NCI-H187 treated with DMSO at 0.1 percent for 48 hours (cell line): ENCODE data around the gene ZNF385B.
"Not testable (repeated sequence)": the region's sequence is repeated elsewhere in the genome, so short reads cannot be mapped to it uniquely, and the experiment has no call there.

Experiments used
- DNase-seq: peaks from one replicate; lab custom pipeline; 2025; lab: John Stamatoyannopoulos, UW

ZNF385B gene

DNA sequence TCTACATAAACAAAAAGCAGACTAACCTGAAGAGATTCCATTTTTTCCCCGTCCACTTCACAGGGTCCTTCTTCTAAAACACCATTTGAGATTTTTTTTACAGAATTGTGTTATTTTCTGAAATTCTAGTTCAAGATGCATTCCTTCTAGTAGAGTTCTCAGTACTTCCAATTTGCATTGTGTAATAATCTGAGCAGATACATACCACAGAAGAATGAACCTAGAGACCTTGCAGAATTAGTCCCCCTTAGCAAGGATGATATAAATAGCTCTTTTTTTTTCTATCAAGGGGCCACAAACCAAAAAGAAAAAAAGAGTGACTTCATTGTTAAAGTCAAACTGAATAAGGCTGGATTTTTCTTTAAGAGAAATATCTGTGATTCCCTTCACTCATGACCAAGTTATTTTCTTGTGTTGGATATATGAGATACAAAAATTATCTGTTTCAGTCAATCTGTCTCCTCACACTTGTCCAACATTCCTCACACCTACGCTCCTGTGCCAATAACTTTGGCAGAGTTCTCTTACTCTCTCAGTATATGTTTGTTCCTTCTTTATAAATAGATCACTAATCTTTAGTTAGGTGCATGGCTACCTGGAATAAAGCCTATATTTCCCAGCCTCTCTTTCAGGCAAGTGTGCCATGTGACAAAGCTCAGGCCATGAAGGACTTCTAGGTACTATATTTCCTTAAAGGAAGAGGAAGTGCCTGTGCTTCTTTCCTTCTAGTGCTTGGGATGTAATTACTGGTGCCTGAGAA lies 183.5 kb downstream of the ZNF385B start:
- DNase-seq: no peak

DNA sequence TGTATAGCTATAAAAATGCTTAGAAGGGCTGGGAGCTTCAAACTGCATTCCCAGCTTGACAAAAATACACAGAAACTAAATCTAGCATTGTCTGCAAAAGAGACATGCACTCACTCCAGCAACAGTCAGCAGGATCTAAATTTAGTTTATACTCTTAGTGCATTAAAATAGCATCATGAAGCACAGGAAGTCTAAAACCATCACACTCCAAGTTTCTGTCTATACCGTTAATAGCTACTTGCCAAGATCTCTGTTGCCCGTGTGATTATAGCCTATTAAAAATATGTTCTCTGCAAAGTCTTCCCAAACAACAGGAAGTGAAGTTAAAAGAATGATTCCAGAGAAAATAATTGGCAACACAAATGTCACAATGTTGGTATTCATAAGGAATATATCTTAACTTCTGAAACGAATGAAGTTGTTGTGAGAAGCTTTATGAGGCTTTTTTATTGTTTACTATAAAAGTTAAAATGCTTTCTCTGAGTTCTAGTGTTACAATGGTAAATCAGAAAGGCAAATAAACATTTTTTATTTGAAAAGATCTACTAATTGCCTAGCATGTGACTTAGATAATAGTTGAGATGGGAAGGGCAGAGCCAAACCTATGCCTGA lies 184.2 kb downstream of the ZNF385B start:
- DNase-seq: no peak

DNA sequence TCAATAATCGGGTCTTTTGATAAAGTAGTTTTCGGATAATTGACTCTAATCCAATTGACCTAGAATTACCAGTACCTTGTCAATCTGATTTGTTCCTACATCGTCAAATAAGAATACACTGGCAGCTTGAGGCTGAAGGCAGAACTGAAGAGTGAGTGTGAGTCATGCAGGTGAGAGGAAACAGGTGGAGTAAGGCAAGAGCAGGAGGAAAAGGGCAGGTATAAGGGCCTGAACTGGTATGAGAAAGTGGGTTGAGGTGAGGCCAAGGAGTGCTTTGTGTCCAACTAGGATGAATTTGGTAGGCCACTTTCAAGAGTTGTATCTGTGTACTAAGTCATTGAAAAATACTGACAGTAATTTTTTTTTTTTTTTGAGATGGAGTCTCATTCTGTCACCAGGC lies 186.0 kb downstream of the ZNF385B start:
- no peak for DNase-seq

DNA sequence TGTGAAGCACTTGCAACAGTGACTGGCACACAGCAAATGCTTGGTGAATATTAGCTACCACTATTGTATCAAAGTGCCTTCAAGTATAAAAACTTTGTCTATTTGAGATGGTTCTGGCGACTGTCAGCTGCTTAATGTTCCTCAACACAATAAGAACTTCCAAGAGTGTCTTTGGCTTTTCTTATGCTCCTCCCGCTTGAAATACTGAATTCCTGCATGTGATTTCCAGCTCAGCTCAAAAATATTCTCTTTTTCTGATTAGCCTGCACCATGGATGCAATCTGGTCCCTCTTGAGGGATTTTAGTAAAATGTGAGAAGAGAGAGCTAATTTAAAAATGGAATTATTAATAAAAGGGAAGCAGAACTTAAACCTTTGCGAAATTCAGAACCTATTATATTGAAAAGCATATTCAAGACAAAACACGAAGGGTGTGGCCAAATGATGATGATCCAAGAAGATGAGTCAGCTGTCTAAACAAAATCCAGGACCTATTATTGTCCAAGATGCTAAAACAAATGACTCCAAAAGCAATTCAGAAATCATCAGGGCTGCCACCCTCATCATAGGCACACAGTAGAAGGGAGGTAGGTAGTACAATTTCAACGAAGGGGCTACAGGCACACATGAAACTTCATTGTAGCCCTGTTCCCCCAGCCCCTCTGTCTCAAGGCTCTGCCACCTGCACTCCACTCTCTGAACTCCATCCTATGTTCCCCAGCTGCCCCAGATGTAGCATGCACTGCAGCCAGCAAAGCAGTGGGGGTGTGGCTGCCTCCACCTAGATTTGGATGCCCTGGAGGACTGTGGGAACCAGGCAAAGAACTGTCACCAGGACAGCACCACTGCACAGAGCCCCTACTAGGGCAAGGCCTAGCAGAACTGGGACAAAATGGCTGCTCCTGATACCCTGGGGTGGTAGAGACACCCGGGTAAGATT lies 190.1 kb downstream of the ZNF385B start:
- no peak for DNase-seq

DNA sequence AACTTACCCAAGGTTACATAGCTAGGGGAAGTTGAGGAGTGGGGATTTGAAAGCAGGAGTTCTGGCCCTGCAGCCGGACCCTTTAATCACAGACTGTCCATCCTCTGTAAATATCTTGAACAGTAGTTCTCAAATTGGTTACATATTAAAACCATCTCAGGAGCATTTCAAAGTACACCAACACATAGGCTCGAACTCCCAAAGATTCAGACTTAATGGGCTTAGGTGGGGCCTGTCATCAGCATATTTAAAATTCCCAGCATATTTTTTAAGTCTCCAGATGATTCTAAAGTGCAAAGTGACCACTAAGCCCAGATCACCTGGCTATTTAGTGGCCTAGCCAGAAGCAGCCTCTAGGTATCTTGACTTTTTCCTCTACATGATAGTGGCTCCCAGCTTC lies 192.2 kb downstream of the ZNF385B start:
- DNase-seq: no peak

DNA sequence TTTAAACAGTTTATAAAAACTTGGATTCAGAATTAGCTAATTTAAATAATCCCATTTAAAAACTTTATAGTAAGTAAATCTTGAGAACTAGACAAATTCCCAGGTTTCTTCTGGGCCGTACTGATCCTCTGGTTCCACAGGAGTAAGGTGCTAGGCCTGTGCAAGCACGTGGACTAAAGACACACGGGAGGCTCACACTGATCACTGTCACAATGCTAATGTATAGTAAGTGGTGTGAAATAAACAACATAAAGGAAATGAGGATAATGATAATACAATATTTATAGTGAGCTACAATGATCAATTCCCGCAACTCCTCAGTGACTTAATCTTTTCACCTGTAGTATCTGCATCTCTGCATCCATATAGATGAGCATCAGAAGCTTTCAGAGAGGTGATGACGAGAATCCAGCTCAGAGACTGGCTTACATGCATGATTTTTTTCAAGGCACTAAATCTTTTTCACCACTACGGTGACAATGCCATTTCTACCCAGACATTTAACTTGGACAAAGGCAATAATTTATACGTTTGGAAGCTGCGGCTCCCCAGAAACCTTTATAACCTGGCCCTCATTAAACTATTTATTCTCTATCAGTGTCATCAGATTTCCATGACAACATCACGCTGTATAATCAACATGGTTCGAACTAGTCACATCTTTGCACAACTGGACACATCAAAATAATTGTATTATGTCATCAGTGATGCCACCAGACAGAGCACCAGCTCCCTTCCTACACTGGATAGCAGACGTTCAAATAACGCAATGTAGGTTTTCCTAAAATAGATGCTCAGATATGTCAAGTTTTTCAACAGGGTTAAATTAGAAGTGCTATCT lies 196.2 kb downstream of the ZNF385B start:
- no peak for DNase-seq

DNA sequence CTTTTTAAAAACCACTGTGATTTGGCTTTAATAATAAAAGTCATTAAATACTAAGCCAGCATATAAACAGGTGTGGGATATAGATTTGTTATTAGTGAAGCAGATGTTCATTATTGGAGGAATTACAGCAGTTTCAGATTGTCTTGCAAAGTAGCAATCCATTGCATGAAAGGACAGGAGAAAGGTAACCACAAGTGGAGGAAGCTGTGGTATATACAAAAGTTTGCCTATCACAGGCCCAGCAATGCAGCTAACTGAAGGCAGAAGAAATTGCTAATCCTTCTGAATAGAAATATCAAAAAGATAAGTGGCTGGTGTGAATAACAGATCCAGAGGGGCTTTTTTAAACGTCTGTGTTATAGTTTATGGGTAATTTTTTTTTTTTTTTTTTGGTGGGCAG lies 199.4 kb downstream of the ZNF385B start:
- DNase-seq: no peak

DNA sequence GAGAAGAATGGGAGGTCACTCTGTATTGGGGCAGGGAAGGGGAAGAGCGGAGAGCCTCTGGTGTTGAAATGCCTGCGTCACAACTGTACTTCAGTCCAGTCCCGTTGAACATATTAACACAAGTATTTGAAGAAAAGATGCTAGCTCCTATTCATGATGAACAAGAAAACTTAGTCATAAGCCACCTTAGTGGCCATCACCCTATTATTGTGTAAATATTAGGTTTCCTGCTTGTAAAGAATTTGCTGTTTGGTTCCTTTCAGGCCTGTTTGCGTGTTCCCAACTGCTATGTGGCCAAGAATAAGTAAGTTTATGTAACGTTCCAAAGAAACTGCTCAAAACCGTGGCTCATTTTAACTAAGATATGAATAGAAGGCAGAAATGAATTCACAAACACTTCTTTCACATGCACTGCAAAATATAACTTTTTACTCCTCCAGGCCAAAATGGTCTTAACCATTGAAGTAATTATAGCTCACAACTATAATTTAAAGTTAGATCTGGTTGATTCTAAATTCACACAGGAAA lies 204.3 kb downstream of the ZNF385B start:
- no peak for DNase-seq

DNA sequence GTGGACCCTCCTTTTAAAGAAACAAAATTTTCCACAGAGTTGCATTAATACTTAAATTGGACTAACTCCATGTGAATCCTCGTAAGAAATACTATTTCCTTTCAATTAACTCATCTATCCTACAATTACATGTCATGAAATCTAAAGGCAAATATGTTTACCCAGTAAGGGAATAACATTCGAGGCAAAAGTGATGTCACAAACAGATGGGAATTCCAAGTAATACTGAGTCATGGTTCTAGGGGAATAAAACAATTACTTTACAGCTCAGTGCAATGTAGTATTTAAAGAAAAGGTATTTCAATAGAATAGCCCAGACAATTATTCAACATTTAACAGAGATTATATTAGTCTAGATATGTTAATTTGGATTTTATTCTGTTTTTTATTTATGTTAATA lies 205.8 kb downstream of the ZNF385B start:
- DNase-seq: no peak

DNA sequence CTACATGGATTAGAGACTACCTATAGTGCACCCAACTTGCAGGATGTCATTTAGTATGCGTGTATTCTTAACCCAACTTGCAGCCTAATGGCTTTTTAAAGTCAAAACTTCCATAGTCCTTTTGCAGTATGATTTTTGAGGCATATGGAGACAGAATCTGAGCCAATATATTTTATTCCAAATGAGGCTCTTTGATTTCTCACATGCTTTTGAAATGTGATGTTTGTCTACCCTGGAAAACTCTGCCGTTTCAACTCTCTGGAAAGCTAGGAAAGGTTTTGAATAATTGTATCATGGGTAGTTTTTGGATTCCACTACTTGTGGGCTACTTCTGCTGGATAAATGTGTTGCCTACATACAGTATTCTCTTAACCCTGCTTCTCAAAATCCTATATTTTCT lies 206.6 kb downstream of the ZNF385B start:
- no peak for DNase-seq

DNA sequence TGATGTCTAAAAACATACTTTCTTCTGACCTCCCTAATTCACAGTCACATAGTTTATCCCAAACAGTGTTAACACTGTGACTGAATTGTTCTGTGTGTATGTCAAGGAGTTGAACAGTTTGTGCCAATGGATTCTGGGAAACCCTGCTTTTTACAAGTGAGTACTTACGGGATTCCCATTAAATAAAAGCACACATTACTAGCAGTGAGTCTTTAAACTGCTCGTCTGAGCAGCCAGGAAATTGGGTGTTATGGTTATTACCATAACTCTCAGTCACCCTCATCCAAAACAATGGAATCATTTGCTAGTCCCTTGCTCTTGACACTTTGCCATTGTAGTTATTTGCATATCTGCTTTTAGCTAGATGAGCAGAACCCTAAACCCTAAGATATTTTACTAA lies 209.1 kb downstream of the ZNF385B start:
- no peak for DNase-seq

DNA sequence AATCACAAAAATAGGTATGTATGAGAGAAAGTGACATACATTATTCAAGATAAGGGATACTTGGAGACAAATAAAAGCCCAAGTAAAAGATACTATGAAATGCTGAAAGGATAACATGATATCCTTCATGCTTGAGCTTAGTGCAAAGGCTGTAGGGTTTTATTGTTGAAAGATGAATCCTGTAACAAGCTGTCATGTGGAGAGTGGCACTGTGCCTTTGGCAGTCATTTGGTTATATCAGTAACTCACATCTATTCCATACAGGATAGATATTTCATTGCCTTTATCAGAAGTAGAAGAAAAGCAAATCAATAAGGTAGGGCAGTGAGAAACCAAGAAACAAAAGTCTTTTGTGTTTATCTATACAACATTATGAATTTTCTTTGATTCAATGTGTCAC lies 211.0 kb downstream of the ZNF385B start:
- DNase-seq: no peak

DNA sequence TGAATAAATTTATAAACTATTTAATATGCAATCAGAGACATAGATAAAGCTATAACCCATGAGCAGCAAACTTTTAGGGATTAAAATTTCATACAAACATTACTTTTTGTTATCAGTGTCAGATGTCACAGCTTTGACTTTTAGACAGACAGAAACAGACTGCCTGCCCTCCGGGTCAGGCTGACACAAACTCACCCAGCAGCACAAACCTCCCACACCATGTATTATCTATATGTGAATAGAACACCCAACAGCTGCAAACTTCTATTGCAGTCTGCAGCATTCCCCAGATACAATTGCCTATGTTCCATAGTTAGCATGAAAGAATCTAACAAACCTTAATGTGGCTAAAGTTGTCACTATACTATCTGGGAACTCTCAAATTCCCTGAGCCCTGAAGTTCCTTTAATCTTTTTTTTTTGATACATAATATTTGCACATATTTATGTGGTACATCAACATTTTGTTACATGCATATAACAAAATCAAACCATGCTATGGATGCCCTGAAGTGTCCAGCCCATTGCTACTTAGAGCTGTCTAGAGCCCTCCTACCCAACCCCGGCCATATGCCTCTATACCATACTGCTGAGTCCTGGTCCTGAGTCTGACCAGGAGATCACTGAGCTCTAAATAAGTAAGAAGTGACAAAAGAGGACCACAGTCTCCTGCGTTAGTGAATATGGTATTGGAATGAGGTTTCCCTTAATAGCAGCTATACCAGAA lies 214.4 kb downstream of the ZNF385B start:
- no peak for DNase-seq

DNA sequence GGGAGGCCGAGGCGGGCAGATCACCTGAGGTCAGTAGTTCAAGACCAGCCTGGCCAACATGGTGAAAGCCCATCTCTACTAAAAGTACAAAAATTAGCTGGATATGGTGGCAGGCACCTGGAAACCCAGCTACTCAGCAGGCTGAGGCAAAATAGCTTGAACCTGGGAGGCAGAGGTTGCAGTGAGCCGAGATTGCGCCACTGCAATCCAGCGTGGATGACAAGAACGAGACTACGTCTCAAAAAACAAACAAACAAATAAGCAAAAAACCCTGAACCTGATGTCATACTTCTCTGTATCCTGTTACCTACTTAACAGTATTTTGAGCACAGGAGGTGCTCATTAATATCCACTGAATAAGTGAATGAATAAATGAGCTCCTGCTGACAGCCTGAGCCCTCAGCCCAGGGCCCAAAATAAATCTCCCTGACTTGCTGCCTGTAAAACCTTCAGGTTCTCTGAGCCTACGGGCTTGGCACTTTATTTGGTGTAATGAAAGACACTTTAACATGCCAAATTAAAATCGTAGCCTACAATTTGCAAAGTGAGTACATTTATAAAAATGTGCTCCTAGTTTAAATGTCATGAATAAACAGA lies 215.1 kb downstream of the ZNF385B start:
- DNase-seq: no peak

DNA sequence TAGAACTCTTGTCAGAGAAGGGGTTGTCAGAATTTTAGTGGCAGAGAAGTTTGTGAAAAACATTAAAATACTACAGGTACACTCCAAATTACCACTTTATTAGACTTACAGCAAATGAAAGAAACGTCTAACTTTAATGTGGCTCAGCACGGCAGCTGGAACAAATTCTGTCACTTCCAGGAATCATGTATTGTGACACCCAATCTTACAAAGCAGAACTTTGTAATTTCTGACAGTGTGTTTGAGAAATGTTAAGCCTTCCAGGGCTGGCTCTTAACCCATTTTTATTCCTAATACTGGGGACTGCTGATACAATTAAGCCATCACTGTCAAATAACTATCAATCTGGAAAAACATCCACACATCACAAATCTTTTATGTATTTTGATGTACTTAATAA lies 216.4 kb downstream of the ZNF385B start:
- DNase-seq: no peak

DNA sequence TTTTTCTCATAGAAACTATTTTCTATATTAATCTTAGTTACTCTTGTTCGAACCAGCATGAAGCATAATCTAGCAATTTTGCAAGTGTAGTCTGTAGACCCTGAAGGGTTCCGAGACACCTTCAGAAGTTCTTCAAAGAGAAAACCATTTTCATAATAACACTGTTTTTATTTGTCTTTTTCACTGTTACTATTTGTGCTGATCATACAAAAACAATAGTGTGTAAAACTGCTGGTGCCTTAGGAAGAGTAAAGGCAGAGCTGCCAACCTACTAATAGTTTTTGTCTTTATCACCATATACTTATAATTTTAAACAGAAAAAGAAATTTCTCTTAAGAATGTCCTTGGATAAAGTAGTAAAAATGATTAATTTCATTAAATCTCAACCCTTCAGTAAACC lies 218.9 kb downstream of the ZNF385B start:
- DNase-seq: no peak

DNA sequence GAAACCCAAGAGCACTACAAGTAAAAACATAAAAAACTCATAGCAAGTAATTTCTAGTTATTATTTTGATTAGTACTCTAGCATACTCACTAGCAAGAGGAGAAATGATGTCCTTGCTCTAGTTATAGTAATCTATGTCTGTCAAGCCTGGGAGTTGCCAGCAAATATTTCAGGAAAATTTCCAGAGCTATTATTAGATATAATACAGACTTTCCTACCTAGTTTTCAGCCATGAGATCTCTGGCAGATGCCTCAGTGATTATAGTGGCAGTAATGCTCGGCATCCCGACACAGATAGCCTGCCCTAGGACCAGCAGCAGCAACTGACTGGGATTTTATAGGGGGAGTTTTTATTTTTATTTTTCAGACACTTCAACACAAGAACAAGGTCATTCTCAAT lies 224.4 kb downstream of the ZNF385B start:
- no peak for DNase-seq

DNA sequence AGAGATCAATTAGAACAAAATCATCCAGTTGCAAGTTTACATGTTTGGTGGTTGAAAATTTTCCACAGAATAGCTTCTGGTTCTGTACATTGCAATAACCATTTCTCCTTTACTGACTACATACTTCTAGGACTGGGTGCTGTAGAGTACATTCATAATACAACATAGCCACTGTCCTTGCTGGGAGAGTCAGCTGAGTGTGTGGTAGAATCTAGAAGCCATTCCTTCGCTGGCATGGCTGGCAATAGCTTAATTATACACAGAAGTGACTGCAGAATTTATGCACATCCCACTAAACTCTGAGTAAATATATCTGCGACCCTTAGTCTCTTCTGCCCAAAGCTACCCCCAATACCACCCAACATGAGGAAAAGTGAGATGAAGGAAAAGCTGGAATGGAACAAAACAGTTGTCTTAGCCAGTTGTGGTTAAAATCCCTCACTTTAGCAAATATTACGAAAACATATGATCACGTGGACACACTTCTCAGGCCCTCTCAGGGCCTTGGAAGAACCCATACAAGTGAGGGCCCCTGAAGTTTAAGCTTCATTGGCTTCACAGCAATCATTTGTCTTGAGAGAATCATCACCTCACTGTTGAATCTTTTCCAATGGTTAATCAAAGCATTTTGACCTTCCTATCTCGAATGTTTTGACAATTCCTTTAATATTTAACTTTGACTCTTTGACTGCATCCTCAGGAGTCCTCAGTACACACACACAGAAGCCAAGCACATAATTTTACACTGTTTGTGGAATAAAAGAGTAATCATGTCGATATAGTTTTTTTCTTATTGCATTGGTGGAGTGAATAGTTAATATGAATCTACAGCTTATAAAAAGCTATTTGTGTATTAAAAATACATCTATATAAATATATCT lies 225.1 kb downstream of the ZNF385B start:
- DNase-seq: no peak

DNA sequence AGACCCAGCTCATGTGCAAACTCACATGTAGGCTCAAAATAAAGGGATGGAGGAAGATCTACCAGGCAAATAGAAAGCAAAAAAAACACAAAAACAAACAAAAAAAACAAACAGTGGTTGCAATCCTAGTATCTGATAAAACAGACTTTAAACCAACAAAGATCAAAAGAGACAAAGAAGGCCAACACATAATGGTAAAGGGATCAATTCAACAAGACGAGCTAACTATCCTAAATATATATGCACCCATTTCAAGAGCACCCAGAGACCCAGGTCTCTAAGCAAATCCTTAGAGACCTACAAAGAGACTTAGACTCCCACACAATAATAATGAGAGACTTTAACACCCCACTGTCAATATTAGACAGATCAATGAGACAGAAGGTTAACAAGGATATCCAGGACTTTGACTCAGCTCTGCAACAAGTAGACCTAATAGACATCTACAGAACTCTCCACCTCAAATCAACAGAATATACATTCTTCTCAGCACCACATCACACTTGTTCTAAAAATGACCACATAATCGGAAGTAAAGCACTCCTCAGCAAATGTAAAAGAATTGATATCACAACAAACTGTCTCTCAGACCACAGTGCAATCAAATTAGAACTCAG lies 229.5 kb downstream of the ZNF385B start:
- not testable (repeated sequence) for DNase-seq
